Measurements from ENCODE around the gene CDKN1B.

CDKN1B gene

GRCh38 chr12:12696562-12697383 lies 20.4 kb upstream of the CDKN1B start:
- in situ Hi-C loops (cut with HindIII; ENCODE audit: low pct_ligation_motif_present, low pct_unique_long_range_greater_than_20kb, low sequenced_read_pairs): no loop called here
- peak; percentile 92 for DNase-seq

GRCh38 chr12:12699345-12699744 lies 17.8 kb upstream of the CDKN1B start:
- no peak for DNase-seq
- in situ Hi-C loops (cut with HindIII; ENCODE audit: low pct_ligation_motif_present, low pct_unique_long_range_greater_than_20kb, low sequenced_read_pairs): no loop called here

- DNase-seq: no peak
- in situ Hi-C loops (cut with HindIII; ENCODE audit: low pct_ligation_motif_present, low pct_unique_long_range_greater_than_20kb, low sequenced_read_pairs): no loop called here
These were observed 16.9 kb upstream of the CDKN1B start for GRCh38 chr12:12700254-12700653.

GRCh38 chr12:12701457-12701856 lies 15.7 kb upstream of the CDKN1B start:
- in situ Hi-C loops (cut with HindIII; ENCODE audit: low pct_ligation_motif_present, low pct_unique_long_range_greater_than_20kb, low sequenced_read_pairs): no loop called here
- DNase-seq: no peak

- DNase-seq: peak; percentile 98
- in situ Hi-C loops (cut with HindIII; ENCODE audit: low pct_ligation_motif_present, low pct_unique_long_range_greater_than_20kb, low sequenced_read_pairs): no loop called here
These were observed 12.5 kb upstream of the CDKN1B start for GRCh38 chr12:12704593-12705230.

GRCh38 chr12:12705838-12706520 lies 11.2 kb upstream of the CDKN1B start:
- in situ Hi-C loops (cut with HindIII; ENCODE audit: low pct_ligation_motif_present, low pct_unique_long_range_greater_than_20kb, low sequenced_read_pairs): no loop called here
- no peak for DNase-seq

- in situ Hi-C loops (cut with HindIII; ENCODE audit: low pct_ligation_motif_present, low pct_unique_long_range_greater_than_20kb, low sequenced_read_pairs): no loop called here
- no peak for DNase-seq
These were observed 3.3 kb upstream of the CDKN1B start for GRCh38 chr12:12713932-12714275.

- in situ Hi-C loops (cut with HindIII; ENCODE audit: low pct_ligation_motif_present, low pct_unique_long_range_greater_than_20kb, low sequenced_read_pairs): no loop called here
These were observed 2.7 kb upstream of the CDKN1B start for GRCh38 chr12:12714276-12715021.

GRCh38 chr12:12715128-12715458 lies 2.1 kb upstream of the CDKN1B start:
- in situ Hi-C loops (cut with HindIII; ENCODE audit: low pct_ligation_motif_present, low pct_unique_long_range_greater_than_20kb, low sequenced_read_pairs): no loop called here
- no peak for DNase-seq

More at GRCh38 chr12:12714276-12715021, 2.7 kb upstream of the CDKN1B start:
- peak; percentile 65 for DNase-seq

GRCh38 chr12:12715459-12716150 lies 1.6 kb upstream of the CDKN1B start:
- in situ Hi-C loops (cut with HindIII; ENCODE audit: low pct_ligation_motif_present, low pct_unique_long_range_greater_than_20kb, low sequenced_read_pairs): no loop called here

GRCh38 chr12:12716151-12716792 lies 896 bp upstream of the CDKN1B start:
- peak; percentile 44 for DNase-seq
- in situ Hi-C loops (cut with HindIII; ENCODE audit: low pct_ligation_motif_present, low pct_unique_long_range_greater_than_20kb, low sequenced_read_pairs): no loop called here

More at GRCh38 chr12:12715459-12716150, 1.6 kb upstream of the CDKN1B start:
- no peak for DNase-seq

- in situ Hi-C loops (cut with HindIII; ENCODE audit: low pct_ligation_motif_present, low pct_unique_long_range_greater_than_20kb, low sequenced_read_pairs): no loop called here
- DNase-seq: peak; percentile 49
These were observed 615 bp downstream of the CDKN1B start for GRCh38 chr12:12717586-12718380.

GRCh38 chr12:12718381-12718759 lies 1.2 kb downstream of the CDKN1B start:
- in situ Hi-C loops (cut with HindIII; ENCODE audit: low pct_ligation_motif_present, low pct_unique_long_range_greater_than_20kb, low sequenced_read_pairs): no loop called here
- peak; percentile 27 for DNase-seq

GRCh38 chr12:12718853-12719252 lies 1.7 kb downstream of the CDKN1B start:
- peak; percentile 38 for DNase-seq
- in situ Hi-C loops (cut with HindIII; ENCODE audit: low pct_ligation_motif_present, low pct_unique_long_range_greater_than_20kb, low sequenced_read_pairs): no loop called here

GRCh38 chr12:12719496-12719895 lies 2.3 kb downstream of the CDKN1B start:
- in situ Hi-C loops (cut with HindIII; ENCODE audit: low pct_ligation_motif_present, low pct_unique_long_range_greater_than_20kb, low sequenced_read_pairs): no loop called here
- no peak for DNase-seq

GRCh38 chr12:12720052-12720451 lies 2.9 kb downstream of the CDKN1B start:
- in situ Hi-C loops (cut with HindIII; ENCODE audit: low pct_ligation_motif_present, low pct_unique_long_range_greater_than_20kb, low sequenced_read_pairs): no loop called here

GRCh38 chr12:12720672-12721161 lies 3.5 kb downstream of the CDKN1B start:
- DNase-seq: no peak
- in situ Hi-C loops (cut with HindIII; ENCODE audit: low pct_ligation_motif_present, low pct_unique_long_range_greater_than_20kb, low sequenced_read_pairs): no loop called here

More at GRCh38 chr12:12720052-12720451, 2.9 kb downstream of the CDKN1B start:
- DNase-seq: no peak
